Stomach (tissue), 4 donors: ENCODE data around the gene GRB14.

Experiments
- CTCF ChIP-seq, 7 experiments: fragments of 450-650 bp in 4 of 7; fragments of 200-600 bp in 3 of 7; sonication (generic) in 3 of 7; IDR thresholded peaks; one replicate each; pipeline ENCODE4 v1.5.1; 2016 to 2019; ENCODE audit warnings: antibody characterized with exemption in 7 of 7, control low read depth in 2 of 7, mild to moderate bottlenecking in 1 of 7
- EP300 ChIP-seq: sonication (generic); formaldehyde crosslinking; IDR thresholded peaks from one replicate; pipeline ENCODE4 v1.6.1; 2017; ENCODE audit warnings: antibody characterized with exemption
- POLR2A ChIP-seq, 4 donors: fragments of 450-650 bp; IDR thresholded peaks; one replicate each; pipeline ENCODE4 v1.6.1; 2016; ENCODE audit warnings: antibody characterized with exemption in 4 of 4, control low read depth in 2 of 4, mild to moderate bottlenecking in 1 of 4, moderate library complexity in 1 of 4
- POLR2AphosphoS5 ChIP-seq, 3 donors: sonication (generic); formaldehyde crosslinking; IDR thresholded peaks; one replicate each; pipeline ENCODE4 v1.6.1; 2016; ENCODE audit warnings: antibody characterized with exemption in 3 of 3

- TF ChIP-seq CTCF (IDR thresholded peaks at IDR 0.05) (no peak), POLR2AphosphoS5 (IDR thresholded peaks at IDR 0.05) (no peak), POLR2A (IDR thresholded peaks at IDR 0.05) (no peak), EP300 (no peak)
Measured at GRCh38 chr2:164522561-164522981, 98.7 kb downstream of the GRB14 start.
